ENCODE data around the gene SND1.

Gene SND1

GRCh38 chr7:128113839-128114238 lies 461.8 kb downstream of the SND1 start:
- no peak for DNase-seq (ENCODE audit: low read depth in 3 of 3)

GRCh38 chr7:128114806-128115205 lies 462.8 kb downstream of the SND1 start:
- DNase-seq (ENCODE audit: low read depth in 3 of 3): no peak

DNA sequence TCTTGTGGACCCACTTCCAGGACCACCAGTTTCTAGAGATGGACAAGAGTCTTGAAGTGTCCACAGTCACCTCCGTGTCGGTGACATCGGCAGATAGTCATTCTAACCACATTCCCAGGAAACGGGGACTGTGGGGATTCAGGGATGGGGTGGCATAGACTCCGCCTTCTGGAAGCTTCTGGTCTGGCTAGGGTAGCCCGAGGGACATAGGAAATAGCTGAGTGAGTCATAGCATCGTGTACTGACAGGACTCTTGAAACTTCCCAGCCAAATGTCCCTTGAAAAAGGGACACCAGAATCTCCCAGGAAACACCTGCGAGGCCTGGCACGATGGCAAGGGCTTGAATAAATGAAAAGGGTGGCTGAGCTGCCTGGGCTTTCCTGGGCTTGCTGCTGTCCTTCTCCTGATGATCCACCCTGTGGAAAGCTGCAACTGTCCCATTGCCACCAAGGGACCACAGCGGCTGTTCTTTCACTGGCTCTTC lies 463.4 kb downstream of the SND1 start:
- DNase-seq (ENCODE audit: low read depth in 3 of 3): no peak

GRCh38 chr7:128115821-128116723 lies 464.1 kb downstream of the SND1 start:
- DNase-seq (ENCODE audit: low read depth in 3 of 3): no peak

DNA sequence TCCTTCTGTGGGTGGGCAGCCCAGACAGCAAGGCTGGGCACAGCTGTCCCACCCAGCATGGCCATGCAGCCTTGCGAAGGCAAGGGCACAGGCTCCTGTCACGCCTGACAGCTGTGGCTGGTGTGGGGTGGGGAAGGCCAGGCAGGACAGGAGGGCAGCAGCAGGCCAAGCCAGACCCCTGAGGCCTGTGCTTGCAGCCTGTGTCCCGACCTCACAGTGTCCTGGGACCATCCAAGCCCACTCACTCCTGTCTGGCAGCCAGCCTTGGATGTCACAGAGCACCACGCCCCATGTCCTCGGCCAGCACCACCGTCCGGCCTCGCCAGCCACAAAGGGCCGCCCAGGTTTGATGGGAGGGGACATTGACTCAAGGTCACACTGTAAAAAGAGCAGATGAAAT lies 464.7 kb downstream of the SND1 start:
- no peak for DNase-seq (ENCODE audit: low read depth in 3 of 3)

DNA sequence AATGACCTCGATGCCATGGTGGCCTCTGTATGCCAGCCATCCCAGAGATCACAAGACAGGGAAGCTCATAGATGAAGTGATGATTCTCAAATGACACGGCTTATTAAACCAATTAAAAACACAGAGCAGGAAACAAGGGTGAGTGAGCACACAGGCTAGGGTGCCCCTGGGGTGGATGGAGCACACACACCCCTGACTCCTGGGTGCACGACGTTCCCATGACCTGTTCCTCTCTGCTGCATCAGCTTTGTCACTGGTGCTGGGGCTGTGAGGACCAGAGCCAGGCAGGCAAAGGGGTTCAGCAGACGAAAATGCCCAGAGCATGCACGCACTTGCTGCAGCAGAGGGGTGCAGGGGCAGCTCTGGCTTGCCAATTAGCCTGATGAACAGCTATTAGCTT lies 465.7 kb downstream of the SND1 start:
- DNase-seq (ENCODE audit: low read depth in 3 of 3): no peak

GRCh38 chr7:128119036-128119435 lies 467.0 kb downstream of the SND1 start:
- DNase-seq (ENCODE audit: low read depth in 3 of 3): no peak

DNA sequence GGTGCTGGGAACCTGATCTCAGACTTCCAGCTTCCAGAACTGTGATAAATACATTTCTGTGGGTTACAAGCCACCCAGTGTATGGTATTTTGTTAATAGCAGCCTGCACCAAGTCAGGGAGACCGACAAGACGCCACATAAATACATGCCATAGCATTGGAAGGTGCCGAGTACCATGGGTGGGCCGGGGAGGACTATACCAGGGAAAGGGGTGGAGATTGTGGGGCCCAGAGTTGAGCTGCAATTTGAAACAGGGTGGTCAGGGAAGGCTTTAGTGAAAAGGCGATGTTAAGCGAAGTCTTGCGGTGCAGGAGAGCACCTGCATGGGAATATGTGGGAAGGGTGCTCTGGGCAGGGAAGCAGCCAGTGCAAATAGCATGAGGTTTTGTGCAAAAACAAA lies 468.1 kb downstream of the SND1 start:
- no peak for DNase-seq (ENCODE audit: low read depth in 3 of 3)

- DNase-seq (ENCODE audit: low read depth in 3 of 3): no peak
Measured at GRCh38 chr7:128120976-128121490, 469.0 kb downstream of the SND1 start.

DNA sequence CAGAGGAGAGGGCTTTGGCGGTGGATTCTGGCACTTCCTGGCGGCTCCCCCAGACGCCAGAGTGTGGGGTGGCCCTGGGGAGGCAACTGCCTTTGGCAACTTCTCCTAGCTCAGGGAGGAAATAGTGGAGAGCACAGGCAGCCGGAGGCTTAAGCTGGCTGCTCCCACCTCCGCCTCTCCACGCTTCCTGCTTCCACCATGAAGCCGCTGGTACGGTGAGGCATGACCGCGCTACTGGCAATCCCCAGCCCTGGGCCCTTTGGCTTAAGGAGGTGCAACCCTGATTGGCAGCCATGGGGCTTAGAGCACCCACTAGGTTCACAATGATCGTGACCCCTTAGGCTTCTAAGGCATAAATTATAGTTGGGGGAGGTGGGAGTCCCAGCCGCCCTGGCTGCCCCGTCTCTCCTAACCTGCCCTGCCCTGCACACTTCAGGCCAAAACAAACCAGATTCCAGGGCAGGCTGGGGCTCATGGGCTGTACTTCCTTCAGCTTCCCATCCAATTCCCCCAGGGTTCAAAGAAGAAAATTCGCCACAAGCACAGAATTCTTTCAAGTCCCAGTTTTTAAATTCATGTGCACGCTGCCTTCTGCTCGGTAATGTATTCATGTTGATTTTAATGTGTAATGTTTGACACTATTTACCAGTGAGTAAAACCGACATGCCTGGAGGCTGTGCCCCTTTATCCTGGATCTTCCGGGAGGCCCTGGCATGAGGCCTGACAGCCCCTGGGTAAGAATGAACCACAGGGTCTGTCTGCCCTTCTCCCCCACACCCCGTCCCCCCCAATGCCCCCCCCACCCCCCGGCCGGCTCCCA lies 469.9 kb downstream of the SND1 start:
- DNase-seq (ENCODE audit: low read depth in 3 of 3): no peak

DNA sequence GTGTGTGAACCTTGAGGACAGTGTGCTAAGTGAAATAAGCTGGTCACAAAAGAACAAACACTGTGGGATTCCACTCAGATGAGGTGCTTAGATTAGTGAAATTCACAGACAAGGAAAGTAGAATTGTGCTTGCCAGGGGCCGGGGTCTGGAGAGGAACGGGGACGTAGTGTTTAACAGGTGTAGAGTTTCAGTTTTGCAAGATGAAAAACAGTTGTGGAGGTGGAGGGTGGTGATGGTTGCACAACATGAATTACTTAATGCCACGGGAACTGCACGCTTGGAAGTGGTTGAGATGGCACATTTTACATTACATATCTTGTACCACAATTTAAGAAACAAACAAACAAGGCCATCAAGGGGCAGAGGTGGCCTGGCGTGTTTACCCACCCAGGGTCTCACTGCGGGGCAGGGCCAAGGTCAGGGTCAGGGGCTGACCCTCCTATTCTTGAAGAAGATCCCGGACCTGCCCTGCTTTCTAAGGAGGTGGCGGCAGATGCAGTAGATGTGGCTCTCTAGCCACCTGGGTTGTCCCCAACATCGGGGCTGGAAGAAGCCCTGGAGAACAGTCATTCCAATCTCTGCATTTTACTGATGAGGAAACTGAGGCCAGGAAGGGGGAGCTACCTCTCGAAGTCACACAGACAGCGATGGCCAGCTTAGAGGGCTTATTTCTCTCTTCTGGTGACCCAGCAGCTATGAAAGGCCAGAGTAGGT lies 470.7 kb downstream of the SND1 start:
- no peak for DNase-seq (ENCODE audit: low read depth in 3 of 3)

GRCh38 chr7:128123291-128124037 lies 471.5 kb downstream of the SND1 start:
- no peak for DNase-seq (ENCODE audit: low read depth in 3 of 3)

GRCh38 chr7:128124786-128125185 lies 472.8 kb downstream of the SND1 start:
- DNase-seq (ENCODE audit: low read depth in 3 of 3): no peak

DNA sequence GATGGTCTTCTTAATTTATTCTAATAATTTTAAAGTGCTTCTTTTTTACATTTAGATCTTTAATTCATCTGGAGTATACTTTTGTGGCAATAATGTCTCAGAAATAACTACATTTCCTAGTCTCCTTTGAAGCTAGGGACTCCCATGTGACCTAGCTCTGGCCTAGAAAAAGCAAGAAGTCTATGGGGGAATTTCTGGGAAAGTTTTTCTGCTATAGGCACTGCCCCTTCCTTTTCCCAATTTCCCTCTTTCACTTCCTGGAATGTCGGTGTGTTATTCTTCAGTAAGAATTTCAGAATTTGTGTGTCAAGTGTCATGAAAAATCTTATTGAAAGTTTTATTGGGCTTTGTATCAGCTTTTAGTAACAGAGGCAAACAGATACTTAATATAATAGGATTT lies 473.8 kb downstream of the SND1 start:
- DNase-seq (ENCODE audit: low read depth in 3 of 3): no peak

GRCh38 chr7:128128401-128128800 lies 476.4 kb downstream of the SND1 start:
- DNase-seq (ENCODE audit: low read depth in 3 of 3): no peak

DNA sequence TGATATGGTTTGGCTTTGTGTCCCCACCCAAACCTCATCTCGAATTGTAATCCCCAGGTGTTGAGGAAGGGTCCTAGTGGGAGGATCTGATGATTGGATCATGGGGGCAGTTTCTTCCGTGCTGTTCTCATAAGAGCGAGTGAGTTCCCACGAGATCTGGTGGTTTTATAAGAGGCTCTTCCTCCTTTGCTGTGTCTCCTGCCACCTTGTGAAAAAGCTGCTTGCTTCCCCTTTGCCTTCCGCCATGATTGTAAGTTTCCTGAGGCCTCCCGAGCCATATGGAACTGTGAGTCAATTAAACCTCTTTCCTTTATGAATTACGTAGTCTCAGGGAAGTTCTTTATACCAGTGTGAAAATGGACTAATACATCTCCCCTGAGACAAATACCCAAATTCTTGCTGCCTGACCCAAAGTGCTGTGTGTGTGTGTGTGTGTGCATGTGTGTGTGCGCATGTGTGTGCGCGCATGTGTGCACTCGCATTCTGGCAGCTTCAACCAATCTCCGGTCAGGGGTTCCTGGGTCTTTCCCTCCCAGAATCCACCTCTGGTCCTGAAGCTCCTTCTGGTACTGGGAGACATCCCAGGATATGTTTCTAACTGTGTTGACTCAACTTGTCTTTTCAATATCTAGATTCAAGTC lies 477.4 kb downstream of the SND1 start:
- DNase-seq (ENCODE audit: low read depth in 3 of 3): no peak

DNA sequence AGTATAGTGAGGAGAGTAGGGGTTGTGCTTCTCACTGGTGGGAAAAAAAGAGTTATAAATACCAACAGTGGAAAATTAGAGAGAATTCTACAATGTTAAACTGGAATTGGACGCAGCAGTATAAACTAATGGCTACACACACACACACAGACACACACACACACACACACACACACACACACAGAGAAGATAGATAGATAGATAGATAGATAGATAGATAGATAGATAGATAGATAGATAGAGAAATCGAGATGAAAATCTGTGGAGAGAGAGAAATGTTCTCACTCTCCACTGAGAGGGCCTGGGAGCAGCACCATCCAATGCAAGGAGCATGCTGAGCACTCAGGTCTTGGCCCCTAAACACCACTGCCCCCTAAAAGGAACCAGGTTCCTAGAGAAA lies 479.1 kb downstream of the SND1 start:
- no peak for DNase-seq (ENCODE audit: low read depth in 3 of 3)

GRCh38 chr7:128131731-128132130 lies 479.7 kb downstream of the SND1 start:
- no peak for DNase-seq (ENCODE audit: low read depth in 3 of 3)

DNA sequence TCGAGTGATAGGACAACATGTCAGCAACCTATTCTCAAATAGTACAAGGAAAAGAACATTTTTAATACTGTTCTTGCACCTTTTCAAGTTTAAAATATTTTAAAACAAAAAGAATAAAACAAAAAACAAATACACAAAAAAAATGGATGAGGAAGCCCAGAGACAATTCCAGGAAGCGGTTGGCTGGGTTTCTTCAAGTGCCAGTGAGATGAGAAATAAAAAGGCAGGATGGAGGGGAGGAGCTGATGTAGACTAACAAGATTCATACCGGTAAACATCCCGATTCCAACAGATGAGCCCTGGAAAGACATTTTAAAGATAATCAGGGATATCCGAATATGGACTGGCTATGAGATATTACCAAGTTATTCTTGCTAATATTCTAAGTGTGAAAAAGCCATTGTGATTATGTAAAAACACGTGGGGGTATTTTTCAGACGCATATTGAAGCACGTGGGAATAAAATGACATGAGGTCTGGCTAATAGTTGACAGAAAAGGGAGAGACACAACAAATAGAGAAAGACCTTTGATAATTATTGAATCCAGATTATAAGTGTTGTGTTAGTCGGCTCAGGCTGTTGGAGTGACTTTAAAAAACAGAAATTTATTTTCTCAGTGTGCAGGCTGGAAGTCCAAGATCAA lies 480.6 kb downstream of the SND1 start:
- no peak for DNase-seq (ENCODE audit: low read depth in 3 of 3)

GRCh38 chr7:128135159-128135514 lies 483.1 kb downstream of the SND1 start:
- DNase-seq (ENCODE audit: low read depth in 3 of 3): no peak
